Ovary (tissue), 9 donors: ENCODE data around the gene KRT77. TPM values are rescaled to one million over a fixed set of nuclear protein-coding genes. Genes with fewer than 3 reads are reported as not detected.

ENCODE experiments used
- DNase-seq, 5 donors: peaks; one replicate each; pipeline ENCODE4 v3.0.0-alpha.2; 2019 to 2020
- H3K27ac ChIP-seq, 2 donors: fragments of 200-600 bp; one replicate each; pipeline versions ENCODE4 v1.5.1 to v1.8.0; 2019 to 2022
- H3K27me3 ChIP-seq: fragments of 200-600 bp; one replicate; pipeline ENCODE4 v1.8.0; 2022
- H3K36me3 ChIP-seq: fragments of 200-600 bp; sonication (generic); one replicate; pipeline ENCODE4 v1.5.1; 2019
- H3K4me1 ChIP-seq: one replicate; pipeline ENCODE4 v1.8.1; 2013; ENCODE audit warnings: mild to moderate bottlenecking, moderate library complexity; ENCODE audit not compliant: insufficient read depth
- H3K4me3 ChIP-seq: fragments of 200-600 bp; sonication (generic); one replicate; pipeline ENCODE4 v1.5.1; 2017
- H3K9me3 ChIP-seq, 2 donors: fragments of 200-600 bp in 1 of 2; sonication (generic) in 1 of 2; one replicate each; pipeline versions ENCODE4 v1.5.1 to v1.8.1; 2013 to 2019; ENCODE audit warnings: mild to moderate bottlenecking in 1 of 2, moderate library complexity in 1 of 2
- EP300 ChIP-seq: sonication (generic); formaldehyde crosslinking; IDR thresholded peaks from one replicate; pipeline ENCODE4 v1.6.1; 2017; ENCODE audit warnings: antibody characterized with exemption
- POLR2A ChIP-seq: fragments of 450-650 bp; IDR thresholded peaks from one replicate; pipeline ENCODE4 v1.6.1; 2017; ENCODE audit warnings: antibody characterized with exemption, mild to moderate bottlenecking, moderate library complexity
- WGBS, 3 donors: extraction: QIAGEN DNeasy Blood & Tissue Kit in 1 of 3; methylation state at CpG; one replicate each; pipeline versions ENCODE4 v1.1.5 to v1.1.7; 2013 to 2017; 5-methylcytosine and 5-hydroxymethylcytosine counted together
- intact Hi-C, 4 donors: fragments of 100-400 bp; cut with DNase I; formaldehyde crosslinking; loops; one replicate each; pipeline versions ENCODE4 v1.11.0 to v1.15.1; 2022 to 2023
- polyA plus RNA-seq, 2 donors: library from polyadenylated mRNA; stranded (reverse); fragments of 200-250 nt in 1 of 2; fragments of 350-450 nt in 1 of 2; fragmentation: Illumina TruSeq in 1 of 2; extraction: RNeasy Lipid Tissue Mini Kit (QIAGEN cat#74804) in 1 of 2; gene quantifications; one replicate each; pipeline ENCODE4 v1.2.3, GENCODE V29; 2013 to 2014
- total RNA-seq, 7 donors: library from RNA; depleted of rRNA in 2 of 7; stranded (reverse); fragments of >200 nt in 2 of 7; fragmentation: NEBNext Ultra II Directional in 3 of 7; extraction: Animal tissue kit (Norgen Biotek cat#: 25700) in 3 of 7; gene quantifications; one replicate each; pipeline versions ENCODE4 v1.1.0 to v1.2.4, GENCODE V29; 2016 to 2023
- TF ChIP-seq, protein P1 (sequence below), 3 donors: fragments of 450-650 bp in 2 of 3; fragments of 200-600 bp in 1 of 3; IDR thresholded peaks; one replicate each; pipeline versions ENCODE4 v1.5.1 to v1.8.0; 2016 to 2022; ENCODE audit warnings: antibody characterized with exemption in 3 of 3, mild to moderate bottlenecking in 1 of 3
- donor health status: DM: no; HTN: no; CAD: no; lungs with moderate emphysema.
- donor health status: DM: no; HTN: no; CAD: no.
- donor health status: Bipolar disorder and iron deficiency.
- donor health status: DM: yes; HTN: yes; CAD: no.
- donor health status: DM: no; HTN: no; CAD: no.
- donor health status: DM: yes; HTN: yes; CAD: no.

The KRT77 gene
- total and polyA plus RNA-seq, 9 donors = not detected

DNA sequence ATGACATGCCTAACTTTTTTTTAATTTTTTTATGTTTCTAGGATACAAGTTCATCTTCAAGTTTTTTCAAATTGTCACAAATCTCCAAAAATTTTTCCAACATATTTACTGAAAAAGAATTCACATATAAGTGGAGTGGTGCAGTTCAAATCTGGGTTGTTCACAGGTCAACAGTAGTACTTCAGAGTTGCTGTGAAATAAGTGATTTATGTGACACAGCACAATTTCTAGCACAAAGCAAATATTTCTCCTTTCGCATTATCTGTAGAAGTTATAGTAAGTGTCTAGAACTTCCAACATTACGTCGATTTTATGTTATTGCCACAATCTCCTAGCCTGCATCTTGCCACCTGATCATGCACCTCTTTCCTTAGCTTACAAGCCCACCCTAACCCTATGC, 41.7 kb downstream of the KRT77 start:
- TF ChIP-seq, protein P1, sequence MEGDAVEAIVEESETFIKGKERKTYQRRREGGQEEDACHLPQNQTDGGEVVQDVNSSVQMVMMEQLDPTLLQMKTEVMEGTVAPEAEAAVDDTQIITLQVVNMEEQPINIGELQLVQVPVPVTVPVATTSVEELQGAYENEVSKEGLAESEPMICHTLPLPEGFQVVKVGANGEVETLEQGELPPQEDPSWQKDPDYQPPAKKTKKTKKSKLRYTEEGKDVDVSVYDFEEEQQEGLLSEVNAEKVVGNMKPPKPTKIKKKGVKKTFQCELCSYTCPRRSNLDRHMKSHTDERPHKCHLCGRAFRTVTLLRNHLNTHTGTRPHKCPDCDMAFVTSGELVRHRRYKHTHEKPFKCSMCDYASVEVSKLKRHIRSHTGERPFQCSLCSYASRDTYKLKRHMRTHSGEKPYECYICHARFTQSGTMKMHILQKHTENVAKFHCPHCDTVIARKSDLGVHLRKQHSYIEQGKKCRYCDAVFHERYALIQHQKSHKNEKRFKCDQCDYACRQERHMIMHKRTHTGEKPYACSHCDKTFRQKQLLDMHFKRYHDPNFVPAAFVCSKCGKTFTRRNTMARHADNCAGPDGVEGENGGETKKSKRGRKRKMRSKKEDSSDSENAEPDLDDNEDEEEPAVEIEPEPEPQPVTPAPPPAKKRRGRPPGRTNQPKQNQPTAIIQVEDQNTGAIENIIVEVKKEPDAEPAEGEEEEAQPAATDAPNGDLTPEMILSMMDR (IDR thresholded peaks at IDR 0.05) = no peak
- TF ChIP-seq EP300 (no peak), POLR2A (no peak)
- Histone ChIP-seq H3K4me3 (no peak overlapping the region), H3K27ac (no peak overlapping the region), H3K27me3 (no peaks in the 10 kb centered on the region), H3K4me1 (no peaks in the 10 kb centered on the region), H3K36me3 (no peaks in the 10 kb centered on the region), H3K9me3 (no peaks in the 10 kb centered on the region)
- intact Hi-C loops = no loop called here
- WGBS, 3 donors = 69 to 86% (median 81%) methylated on average over 3 of the region's 3 CpGs
- no peak for DNase-seq

DNA sequence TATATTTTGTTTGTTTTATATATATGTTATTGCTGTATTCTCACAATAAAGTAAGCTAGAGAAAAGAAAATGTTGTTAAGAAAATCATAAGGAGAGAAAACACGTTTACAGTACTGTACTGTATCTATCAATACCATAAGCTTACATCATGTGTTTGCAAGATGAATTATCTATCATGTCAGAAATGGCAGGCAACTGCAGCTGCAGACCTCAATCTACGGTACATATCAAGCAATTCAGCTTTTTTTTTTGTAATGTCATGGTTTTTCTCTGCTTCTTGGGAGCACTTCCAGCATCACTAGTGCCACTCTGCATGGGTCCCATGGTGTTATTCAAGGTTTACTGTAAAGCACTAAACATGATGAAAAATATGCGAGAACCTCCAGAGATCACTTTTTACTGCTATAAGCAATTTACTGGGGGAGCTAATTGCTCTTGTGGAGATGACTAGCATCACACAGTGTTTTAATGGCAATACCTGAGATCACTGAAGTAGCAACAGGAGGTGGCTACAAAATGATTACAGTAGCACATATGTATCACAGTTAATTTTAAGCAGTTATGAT, 42.3 kb downstream of the KRT77 start:
- H3K4me3 ChIP-seq = no peak overlapping the region
- no peak overlapping the region for H3K27ac ChIP-seq
- H3K27me3 ChIP-seq = no peaks in the 10 kb centered on the region
- no peaks in the 10 kb centered on the region for H3K9me3 ChIP-seq
- no peak for DNase-seq
- no peaks in the 10 kb centered on the region for H3K36me3 ChIP-seq
- no peak for TF ChIP-seq EP300
- TF ChIP-seq POLR2A = no peak
- TF ChIP-seq, protein P1 (IDR thresholded peaks at IDR 0.05) = no peak
- H3K4me1 ChIP-seq = no peaks in the 10 kb centered on the region
- 63 to 67% (median 65%) methylated on average over 3 of the region's 3 CpGs for WGBS, 3 donors
- intact Hi-C loops = no loop called here

DNA sequence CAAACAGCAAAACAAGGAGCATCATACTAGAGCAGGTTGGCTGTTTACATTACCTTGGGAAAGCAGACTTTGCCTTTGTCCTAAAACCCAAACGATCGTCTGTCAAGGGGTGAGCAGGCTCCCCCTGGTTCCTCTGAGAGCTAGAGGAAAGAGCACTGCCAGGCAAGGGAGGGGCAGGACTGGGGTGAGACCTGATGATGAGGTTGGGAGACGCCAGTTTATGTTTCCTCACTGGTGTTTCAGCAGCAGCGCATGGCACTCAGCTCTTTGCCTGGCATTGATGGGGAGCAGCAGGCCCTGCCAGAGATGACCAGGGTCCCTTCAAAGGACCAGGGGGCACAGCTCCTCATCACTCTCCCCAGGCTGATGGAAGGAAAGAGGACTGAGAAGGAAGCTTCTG, 43.4 kb downstream of the KRT77 start:
- WGBS, 3 donors = 65 to 82% (median 70%) methylated on average over 4 of the region's 4 CpGs
- TF ChIP-seq, protein P1 (IDR thresholded peaks at IDR 0.05) = no peak
- TF ChIP-seq POLR2A (no peak), EP300 (no peak)
- no peak overlapping the region for H3K4me3 ChIP-seq
- no peaks in the 10 kb centered on the region for H3K27me3 ChIP-seq
- no peaks in the 10 kb centered on the region for H3K9me3 ChIP-seq
- H3K27ac ChIP-seq = no peak overlapping the region
- H3K4me1 ChIP-seq = no peaks in the 10 kb centered on the region
- intact Hi-C loops = no loop called here
- no peaks in the 10 kb centered on the region for H3K36me3 ChIP-seq
- DNase-seq = no peak

DNA sequence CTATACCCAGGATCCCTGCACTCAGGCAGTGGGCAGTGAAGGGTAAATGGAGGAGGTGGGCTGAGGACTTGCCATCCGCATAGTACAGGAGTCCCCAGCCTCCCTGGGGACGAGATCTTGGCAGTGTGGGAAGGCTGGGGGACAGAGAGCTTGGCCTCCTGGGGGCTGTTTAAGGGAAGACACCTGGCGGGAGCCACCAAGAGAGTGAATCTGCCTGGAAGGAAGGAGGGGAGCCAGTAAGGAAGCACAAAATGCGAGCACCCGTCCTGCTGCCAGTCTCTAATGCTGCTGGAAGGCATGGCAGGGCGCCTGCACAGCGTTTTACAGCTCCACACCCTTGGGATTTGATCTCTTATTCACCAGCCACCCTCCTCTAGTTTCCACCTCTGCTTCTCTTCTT, 43.9 kb downstream of the KRT77 start:
- H3K27ac ChIP-seq = no peak overlapping the region
- intact Hi-C loops = no loop called here
- TF ChIP-seq EP300 (no peak), POLR2A (no peak)
- TF ChIP-seq, protein P1 (IDR thresholded peaks at IDR 0.05) = no peak
- H3K4me1 ChIP-seq = no peaks in the 10 kb centered on the region
- whole genome bisulfite sequencing, 3 donors = 45 to 65% (median 49%) methylated on average over 7 of the region's 7 CpGs
- no peaks in the 10 kb centered on the region for H3K27me3 ChIP-seq
- no peaks in the 10 kb centered on the region for H3K36me3 ChIP-seq
- H3K9me3 ChIP-seq = no peaks in the 10 kb centered on the region
- H3K4me3 ChIP-seq = no peak overlapping the region
- no peak for DNase-seq
